ENCODE results near the gene MPRIP. TPM values are rescaled to one million over a fixed set of nuclear protein-coding genes. Genes with fewer than 3 reads are reported as not detected.

Gene MPRIP
- total and polyA plus RNA-seq, 2 of the 13 experiments (the other 11 are each of a cell fraction or from before 2014, with no cell fraction given), result 50.2 to 52.4 TPM

DNA sequence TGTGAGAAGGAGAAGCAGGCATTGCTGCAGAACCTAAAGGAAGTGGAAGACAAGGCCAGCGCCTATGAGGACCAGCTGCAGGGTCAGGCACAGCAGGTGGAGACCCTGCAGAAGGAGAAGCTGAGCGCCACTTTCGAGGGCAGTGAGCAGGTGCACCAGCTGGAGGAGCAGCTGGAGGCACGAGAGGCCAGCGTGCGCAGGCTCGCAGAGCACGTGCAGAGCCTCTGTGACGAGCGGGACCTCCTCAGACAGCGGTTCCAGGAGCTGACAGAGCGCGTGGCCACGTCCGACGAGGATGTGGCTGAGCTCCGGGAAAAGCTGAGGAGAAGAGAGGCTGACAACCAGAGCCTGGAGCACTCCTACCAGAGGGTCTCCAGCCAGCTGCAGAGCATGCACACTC, 122.4 kb downstream of the MPRIP start (continued):
- TF ChIP-seq RERE (CRISPR knock-in tag; IDR thresholded peaks at IDR 0.05; ENCODE audit: low read depth), result no peak
- no peak for TF ChIP-seq ZNF768 (CRISPR knock-in tag; IDR thresholded peaks at IDR 0.05)
- no peak for TF ChIP-seq ZBTB20 (CRISPR knock-in tag; IDR thresholded peaks at IDR 0.05; ENCODE audit: borderline replicate concordance, low read depth)
- no peak for TF ChIP-seq XRCC5 (optimal IDR thresholded peaks at IDR 0.05; ENCODE audit: low read length)
- no peak for TF ChIP-seq ZNF605 (CRISPR knock-in tag; IDR thresholded peaks at IDR 0.05)
- no peak for TF ChIP-seq TCF7 (IDR thresholded peaks at IDR 0.05; ENCODE audit: low read depth)
- TF ChIP-seq ZFX (CRISPR knock-in tag; IDR thresholded peaks at IDR 0.05; ENCODE audit: low read depth), result no peak
- TF ChIP-seq ZFP41 (CRISPR knock-in tag; IDR thresholded peaks at IDR 0.05; ENCODE audit: borderline replicate concordance), result no peak
- TF ChIP-seq, protein P1, sequence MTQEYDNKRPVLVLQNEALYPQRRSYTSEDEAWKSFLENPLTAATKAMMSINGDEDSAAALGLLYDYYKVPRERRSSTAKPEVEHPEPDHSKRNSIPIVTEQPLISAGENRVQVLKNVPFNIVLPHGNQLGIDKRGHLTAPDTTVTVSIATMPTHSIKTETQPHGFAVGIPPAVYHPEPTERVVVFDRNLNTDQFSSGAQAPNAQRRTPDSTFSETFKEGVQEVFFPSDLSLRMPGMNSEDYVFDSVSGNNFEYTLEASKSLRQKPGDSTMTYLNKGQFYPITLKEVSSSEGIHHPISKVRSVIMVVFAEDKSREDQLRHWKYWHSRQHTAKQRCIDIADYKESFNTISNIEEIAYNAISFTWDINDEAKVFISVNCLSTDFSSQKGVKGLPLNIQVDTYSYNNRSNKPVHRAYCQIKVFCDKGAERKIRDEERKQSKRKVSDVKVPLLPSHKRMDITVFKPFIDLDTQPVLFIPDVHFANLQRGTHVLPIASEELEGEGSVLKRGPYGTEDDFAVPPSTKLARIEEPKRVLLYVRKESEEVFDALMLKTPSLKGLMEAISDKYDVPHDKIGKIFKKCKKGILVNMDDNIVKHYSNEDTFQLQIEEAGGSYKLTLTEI (CRISPR knock-in tag; conservative IDR thresholded peaks at IDR 0.05), result no peak
